GM19467 (cell line): ENCODE data around the gene ZNF267.
"Not testable (repeated sequence)": the region's sequence is repeated elsewhere in the genome, so short reads cannot be mapped to it uniquely, and the experiment has no call there.

Experiments used
- ATAC-seq: cut with Tn5 transposase; IDR thresholded peaks from one replicate; pipeline ENCODE4 v1.9.1; 2021; ENCODE audit warnings: mild to moderate bottlenecking, moderate library complexity; ENCODE audit not compliant: unreplicated experiment

ZNF267 gene

DNA sequence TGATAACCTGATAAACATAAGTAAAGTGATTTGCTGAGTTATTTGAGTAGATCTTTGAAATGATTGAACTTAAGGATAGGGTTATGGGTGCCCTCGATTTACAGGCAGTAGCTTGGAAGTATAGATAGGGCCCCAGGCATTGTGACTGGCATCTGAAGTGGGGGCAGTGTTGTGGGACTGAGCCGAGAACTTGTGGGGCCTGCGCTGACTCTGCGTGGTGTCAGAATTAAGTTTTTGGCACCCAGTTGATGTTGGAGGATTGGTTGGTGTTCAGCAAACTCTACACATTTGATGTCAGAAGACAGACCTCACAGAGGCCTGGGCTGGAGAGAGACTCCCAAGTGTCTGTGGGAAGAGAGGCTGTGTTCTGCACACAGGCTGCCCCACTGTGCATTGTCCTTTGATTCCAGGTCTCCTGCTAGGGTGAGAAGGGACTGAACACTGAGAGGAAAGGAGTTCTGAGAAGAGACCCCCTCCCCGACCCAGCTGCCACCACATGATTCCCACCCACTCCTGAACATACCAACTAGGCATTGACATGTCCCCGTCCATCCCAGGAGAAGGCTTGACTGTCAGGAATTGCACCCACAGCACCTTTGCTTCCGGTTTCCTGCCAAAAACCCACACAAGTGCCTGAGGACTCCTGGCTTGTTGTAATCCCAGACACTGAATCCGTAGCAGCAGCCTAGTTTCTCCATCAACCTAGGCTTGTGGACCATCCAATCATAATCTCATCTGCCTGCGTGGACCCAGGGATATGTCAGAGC lies 4.5 kb downstream of the ZNF267 start:
- ATAC-seq = no peak

DNA sequence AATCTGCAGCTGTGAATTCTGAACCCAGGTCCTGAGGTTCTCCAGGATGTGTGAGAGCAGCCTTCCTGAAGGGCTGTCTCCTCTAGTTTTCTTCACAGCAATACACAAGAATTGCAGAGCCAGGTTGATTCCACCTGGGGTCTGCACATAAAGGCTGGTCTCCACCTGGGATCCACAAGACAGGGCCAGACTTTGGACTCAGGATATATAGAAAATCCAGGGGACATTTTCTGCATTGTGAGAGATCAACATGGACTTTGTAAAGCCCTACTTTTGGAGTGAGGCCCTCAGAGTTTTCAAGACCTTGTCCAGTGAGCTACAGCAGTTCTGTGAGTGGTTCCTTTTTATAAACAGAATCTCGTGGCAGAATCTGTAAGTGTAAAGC lies 6.3 kb downstream of the ZNF267 start:
- no peak for ATAC-seq

DNA sequence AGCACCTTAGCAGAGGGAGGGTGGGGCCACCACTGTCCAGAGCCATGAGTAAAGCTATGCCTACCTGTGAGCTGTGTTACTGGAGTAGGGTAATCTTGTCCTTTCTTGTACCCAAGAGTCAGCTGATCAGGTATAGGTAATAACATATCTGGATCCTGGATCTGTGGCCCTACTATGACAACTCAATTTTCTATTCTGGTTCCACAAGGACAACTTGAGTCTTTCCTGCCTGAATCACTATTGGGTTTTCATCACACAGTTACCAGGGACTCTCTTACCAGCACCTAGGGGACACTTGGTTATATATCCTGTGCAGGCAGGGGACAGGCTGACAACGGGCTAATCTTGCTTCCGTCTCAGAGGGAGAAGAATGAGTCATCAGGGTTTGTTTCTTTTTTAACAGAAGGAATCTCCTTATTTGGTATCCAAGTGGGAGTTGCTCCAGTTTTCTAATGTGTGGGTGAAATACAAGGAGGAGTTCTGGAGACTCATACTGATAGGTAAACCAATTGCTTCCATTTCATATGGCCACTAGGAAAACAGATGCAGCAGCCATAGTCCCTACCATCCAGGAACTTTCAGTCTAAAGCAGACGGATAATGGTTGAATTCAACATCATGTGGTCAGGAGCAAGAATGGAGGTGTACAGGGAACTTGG lies 6.8 kb downstream of the ZNF267 start:
- ATAC-seq = no peak

DNA sequence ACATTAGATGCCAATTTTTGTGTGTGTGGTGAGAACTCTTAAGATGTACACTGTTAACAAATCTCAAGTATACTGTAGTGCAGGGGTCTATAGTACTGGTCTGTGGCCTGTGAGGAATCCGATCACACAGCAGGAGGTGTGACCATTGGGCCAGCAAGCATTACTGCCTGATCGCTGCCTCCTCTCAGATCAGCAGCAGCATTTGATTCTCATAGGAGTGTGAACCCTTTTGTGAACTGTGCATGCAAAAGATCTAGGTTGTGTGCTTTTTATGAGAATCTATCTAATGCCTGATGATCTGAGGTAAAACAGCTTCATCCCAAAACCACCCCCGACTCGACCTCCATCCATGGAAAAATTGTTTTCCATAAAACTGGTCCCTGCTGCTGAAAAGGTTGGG lies 12.6 kb downstream of the ZNF267 start:
- ATAC-seq = no peak

DNA sequence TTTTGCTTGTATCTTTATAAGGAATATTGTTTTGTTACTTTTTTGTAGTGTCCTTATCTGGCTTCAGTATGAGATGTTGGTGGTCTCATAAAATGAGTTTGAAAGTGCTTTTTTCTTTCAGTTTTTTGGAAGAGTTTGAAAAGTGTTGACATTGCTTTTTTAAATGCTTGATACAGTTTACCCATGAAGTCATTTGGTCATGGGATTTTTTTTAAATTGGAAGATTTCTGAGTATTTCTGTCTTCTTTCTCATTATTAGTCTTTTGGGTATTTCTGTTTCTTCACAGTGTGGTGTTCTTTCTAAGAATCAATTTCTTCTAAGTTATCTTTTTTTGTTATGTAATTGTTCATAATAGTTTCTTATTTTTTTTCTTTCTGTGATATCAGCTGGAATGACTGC lies 15.1 kb downstream of the ZNF267 start:
- ATAC-seq = no peak

DNA sequence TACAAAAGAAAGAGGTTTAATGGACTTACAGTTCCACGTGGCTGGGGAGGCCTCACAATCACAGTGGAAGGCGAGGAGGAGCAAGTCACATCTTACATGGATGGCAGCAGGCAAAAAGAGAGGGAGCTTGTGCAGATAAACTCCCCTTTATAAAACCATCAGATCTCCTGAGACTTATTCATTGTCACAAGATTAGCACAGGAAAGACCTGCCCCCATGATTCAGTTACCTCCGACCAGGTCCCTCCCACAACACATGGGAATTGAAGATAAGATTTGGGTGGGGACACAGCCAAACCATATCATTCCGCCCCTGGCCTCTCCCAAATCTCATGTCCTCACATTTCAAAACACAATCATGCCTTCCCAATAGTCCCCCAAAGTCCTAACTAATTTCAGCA lies 18.5 kb downstream of the ZNF267 start:
- ATAC-seq = not testable (repeated sequence)

DNA sequence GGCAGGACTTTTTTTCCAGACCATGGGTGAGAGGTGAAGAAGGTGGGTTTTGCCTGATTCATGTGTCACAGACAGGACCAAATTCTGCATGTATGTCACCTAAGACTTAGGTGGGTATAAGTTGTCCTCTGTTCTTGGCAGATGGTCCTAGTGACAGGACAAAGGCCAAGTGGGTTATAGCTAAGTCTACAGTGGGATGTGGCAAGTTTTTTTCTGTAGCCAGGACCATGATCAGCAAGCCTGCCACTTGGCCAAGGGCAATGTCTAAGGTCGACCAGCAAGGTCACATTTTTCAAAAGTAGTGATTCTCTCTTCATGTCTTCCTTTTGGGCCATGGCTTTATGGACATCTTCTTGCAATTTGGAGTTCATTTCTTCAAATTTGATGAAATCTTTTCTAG lies 20.2 kb downstream of the ZNF267 start:
- no peak for ATAC-seq

DNA sequence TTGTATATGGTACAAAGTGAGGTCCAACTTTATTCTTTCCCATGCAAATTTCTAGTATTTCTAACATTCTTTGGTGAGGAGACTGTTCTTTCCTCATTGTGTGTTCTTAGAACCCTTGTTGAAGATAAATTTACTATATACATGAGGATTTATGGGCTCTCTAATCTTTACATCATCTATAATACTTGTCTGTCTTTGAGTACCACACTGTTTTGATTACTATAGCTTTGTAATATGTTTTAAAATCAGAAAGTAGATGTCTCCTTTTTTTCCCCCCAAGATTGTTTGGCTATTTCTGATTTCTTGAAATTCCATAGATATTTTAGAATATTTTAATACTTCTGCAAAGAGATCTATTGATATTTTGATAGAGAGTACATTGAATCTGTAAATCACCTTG lies 23.7 kb downstream of the ZNF267 start:
- no peak for ATAC-seq

DNA sequence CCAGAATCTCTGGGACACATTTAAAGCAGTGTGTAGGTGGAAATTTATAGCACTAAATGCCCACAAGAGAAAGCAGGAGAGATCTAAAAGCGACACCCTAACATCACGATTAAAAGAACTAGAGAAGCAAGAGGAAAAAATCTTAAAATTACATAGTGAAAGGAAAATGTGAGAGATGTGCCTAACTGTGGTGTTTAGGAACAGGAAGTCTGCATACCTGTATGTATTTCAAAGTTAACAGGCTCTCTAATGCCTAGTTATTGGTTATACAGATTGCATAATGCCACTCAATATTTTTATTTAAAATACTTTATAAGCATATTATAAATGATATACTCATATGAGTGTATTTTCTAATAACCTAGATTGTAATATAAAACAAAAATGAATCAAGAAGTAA lies 25.9 kb downstream of the ZNF267 start:
- ATAC-seq = no peak

DNA sequence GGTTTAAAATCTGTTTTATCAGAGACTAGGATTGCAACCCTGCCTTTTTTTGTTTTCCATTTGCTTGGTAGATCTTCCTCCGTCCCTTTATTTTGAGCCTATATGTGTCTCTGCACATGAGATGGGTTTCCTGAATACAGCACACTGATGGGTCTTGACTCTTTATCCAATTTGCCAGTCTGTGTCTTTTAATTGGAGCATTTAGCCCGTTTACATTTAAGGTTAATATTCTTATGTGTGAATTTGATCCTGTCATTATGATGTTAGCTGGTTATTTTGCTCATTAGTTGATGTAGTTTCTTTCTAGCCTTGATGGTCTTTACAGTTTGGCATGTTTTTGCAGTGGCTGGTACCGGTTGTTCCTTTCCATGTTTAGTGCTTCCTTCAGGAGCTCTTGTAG lies 31.0 kb downstream of the ZNF267 start:
- ATAC-seq = not testable (repeated sequence)

DNA sequence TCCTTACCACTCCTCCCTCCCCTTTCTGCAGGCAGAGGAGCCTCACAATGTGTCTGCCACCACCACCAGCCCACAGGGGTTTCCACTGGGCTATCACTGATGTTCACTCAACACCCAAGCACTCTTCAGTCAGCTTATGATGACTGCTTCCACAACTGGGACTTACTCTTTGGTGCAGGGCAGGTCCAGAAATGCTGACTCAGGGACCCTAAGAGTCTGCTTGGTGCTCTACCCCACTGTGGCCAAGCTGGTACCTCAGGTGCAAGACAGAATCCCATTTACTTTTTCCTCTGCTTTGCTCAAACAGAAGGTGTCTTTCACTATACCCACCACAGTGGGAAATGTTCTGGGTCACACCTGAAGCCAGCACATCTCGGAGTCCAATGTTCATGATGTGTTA lies 40.1 kb downstream of the ZNF267 start:
- no peak for ATAC-seq

DNA sequence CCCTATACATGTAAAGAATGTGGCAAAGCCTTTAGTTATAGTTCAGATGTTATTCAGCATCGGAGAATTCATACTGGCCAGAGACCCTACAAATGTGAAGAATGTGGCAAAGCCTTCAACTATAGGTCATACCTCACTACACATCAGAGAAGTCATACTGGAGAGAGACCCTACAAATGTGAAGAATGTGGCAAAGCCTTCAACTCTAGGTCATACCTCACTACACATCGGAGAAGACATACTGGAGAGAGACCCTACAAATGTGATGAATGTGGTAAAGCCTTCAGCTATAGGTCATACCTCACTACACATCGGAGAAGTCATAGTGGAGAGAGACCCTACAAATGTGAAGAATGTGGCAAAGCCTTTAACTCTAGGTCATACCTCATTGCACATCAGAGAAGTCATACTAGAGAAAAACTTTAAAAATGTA lies 42.5 kb downstream of the ZNF267 start:
- no peak for ATAC-seq

DNA sequence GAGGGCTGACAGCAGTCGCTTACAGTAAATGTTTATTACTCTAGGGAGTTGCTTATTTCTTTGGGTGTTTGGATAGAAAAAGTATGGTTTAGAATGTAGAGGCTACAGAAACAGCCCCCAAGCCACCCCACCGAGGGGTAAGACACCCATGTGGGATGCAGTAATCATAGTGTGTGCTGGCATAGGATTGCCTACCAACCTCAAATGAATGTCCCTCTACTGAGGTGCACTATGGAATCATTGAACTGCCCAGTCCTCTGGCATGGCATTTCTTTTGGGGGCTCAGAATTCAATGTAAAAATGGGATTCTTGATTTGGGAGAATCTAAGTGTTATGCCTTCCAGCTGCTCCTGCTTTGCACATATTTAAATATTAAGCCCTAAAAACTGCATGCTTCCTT lies 46.8 kb downstream of the ZNF267 start:
- ATAC-seq = no peak

DNA sequence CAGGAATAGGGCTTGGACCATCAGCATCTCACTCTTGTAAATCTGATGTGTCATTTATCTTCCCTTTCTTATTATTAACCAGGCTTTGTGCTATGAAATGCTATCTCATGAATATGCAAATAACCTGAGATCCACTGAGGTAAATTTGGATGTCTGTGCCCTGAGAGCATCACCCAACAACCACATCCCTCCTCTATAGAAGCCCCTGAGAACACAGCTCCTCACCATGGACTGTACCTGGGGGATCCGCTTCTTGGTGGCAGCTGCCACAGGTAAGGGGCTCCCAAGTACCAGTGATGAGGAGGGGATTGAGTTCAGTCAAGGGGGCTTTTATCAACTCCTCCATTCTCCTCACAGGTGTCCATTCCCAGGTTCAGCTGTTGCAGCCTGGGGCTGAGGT lies 78.2 kb downstream of the ZNF267 start:
- not testable (repeated sequence) for ATAC-seq

DNA sequence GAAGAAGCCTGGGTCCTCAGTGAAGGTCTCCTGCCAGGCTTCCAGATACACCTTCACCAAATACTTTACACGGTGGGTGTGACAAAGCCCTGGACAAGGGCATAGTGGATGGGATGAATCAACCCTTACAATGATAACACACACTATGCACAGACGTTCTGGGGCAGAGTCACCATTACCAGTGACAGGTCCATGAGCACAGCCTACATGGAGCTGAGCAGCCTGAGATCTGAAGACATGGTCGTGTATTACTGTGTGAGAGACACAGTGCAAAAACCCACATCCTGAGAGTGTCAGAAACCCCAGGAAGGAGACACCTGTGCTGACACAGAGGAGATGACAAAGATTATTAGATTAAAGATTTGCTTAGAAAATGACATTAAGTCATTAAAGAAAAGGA lies 78.6 kb downstream of the ZNF267 start:
- not testable (repeated sequence) for ATAC-seq

DNA sequence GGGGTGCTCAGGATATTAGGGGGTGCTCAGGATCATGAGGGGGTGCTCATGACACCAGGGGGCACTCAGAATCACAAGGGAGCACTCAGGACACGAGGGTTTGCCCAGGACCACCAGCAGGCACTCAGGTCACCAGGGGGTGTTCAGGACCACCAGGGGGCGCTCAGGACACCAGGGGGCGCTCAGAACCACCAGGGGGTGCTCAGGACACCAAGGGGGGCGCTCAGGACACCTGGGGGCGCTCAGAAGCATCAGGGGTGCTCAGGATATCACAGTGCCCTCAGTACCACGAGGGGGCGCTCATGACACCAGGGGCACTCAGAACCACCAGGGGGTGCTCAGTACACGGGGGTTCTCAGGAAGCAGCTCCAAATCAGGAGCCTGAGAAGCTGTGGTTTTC lies 82.6 kb downstream of the ZNF267 start:
- not testable (repeated sequence) for ATAC-seq

DNA sequence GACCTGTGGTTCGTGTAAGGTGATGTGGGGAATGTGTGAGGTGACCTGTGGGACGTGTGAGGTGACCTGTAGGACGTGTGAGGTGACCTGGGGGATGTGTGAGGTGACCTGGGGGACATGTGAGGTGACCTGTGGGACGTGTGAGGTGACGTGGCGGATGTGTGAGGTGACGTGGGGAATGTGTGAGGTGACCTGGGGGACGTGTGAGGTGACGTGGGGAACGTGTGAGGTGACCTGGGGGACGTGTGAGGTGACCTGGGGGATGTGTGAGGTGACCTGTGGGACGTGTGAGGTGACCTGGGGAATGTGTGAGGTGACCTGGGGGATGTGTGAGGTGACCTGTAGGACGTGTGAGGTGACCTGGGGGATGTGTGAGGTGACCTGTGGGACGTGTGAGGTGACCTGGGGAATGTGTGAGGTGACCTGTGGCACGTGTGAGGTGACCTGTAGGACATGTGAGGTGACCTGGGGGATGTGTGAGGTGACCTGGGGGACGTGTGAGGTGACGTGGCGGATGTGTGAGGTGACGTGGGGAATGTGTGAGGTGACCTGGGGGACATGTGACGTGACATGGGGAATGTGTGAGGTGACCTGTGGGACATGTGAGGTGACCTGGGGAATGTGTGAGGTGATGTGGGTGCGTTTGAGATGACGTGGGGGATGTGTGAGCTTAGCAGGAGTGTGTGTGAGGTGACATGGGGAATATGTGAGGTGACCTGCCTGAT lies 86.7 kb downstream of the ZNF267 start:
- ATAC-seq = not testable (repeated sequence)
